Smooth muscle cell (in vitro differentiated cells): ENCODE results near the gene STARD3NL. TPM values are rescaled to one million over a fixed set of nuclear protein-coding genes. Genes with fewer than 3 reads are reported as not detected.

Source experiments
- DNase-seq: peaks from one replicate; lab custom pipeline; 2025; ENCODE audit not compliant: unreplicated experiment; lab: John Stamatoyannopoulos, UW
- H2AFZ ChIP-seq: fragments of 200-600 bp; sonication (generic); 2 replicates; pipeline ENCODE4 v1.6.0; 2016; ENCODE audit warnings: antibody characterized with exemption, low read depth, mild to moderate bottlenecking
- H3F3A ChIP-seq: fragments of 200-600 bp; sonication (generic); 2 replicates; pipeline ENCODE4 v1.6.0; 2017; ENCODE audit warnings: antibody characterized with exemption, low read depth
- H3K27ac ChIP-seq: fragments of 200-600 bp; sonication (generic); 2 replicates; pipeline ENCODE4 v1.5.1; 2016; ENCODE audit warnings: low read depth, mild to moderate bottlenecking
- H3K27me3 ChIP-seq: fragments of 200-600 bp; sonication (generic); 2 replicates; pipeline ENCODE4 v1.6.1; 2016; ENCODE audit warnings: low read depth, mild to moderate bottlenecking
- H3K36me3 ChIP-seq: fragments of 200-600 bp; sonication (generic); 2 replicates; pipeline ENCODE4 v1.5.1; 2016; ENCODE audit warnings: low read depth
- H3K4me1 ChIP-seq: fragments of 200-600 bp; sonication (generic); 2 replicates; pipeline ENCODE4 v1.5.1; 2016; ENCODE audit warnings: low read depth
- H3K4me2 ChIP-seq: fragments of 200-600 bp; sonication (generic); 2 replicates; pipeline ENCODE4 v1.6.0; 2016; ENCODE audit warnings: mild to moderate bottlenecking
- H3K4me3 ChIP-seq: fragments of 200-600 bp; sonication (generic); 2 replicates; pipeline ENCODE4 v1.5.1; 2016; ENCODE audit warnings: mild to moderate bottlenecking
- H3K79me2 ChIP-seq: fragments of 200-600 bp; sonication (generic); 2 replicates; pipeline ENCODE4 v1.6.0; 2016; ENCODE audit warnings: low read depth, mild to moderate bottlenecking
- H3K9ac ChIP-seq: fragments of 200-600 bp; sonication (generic); 2 replicates; pipeline ENCODE4 v1.6.0; 2016; ENCODE audit warnings: low read depth
- H3K9me3 ChIP-seq: fragments of 200-600 bp; sonication (generic); replicated peaks from 2 replicates; pipeline ENCODE4 v1.5.1; 2016; ENCODE audit warnings: low read depth
- H4K20me1 ChIP-seq: fragments of 200-600 bp; sonication (generic); 2 replicates; pipeline ENCODE4 v1.6.0; 2016; ENCODE audit warnings: low read depth
- CTCF ChIP-seq: fragments of 200-600 bp; sonication (generic); IDR thresholded peaks from 2 replicates; pipeline ENCODE4 v1.5.1; 2017; ENCODE audit warnings: borderline replicate concordance, mild to moderate bottlenecking, antibody characterized with exemption; ENCODE audit not compliant: insufficient read depth, poor library complexity, severe bottlenecking
- WGBS: methylation state at CpG from one replicate; pipeline ENCODE4 v1.1.7; 2016; ENCODE audit warnings: low lambda C conversion rate; 5-methylcytosine and 5-hydroxymethylcytosine counted together
- polyA plus RNA-seq: library from polyadenylated mRNA; unstranded; fragments of >200 nt; fragmentation: Nextera tagmentation; extraction: Ambion mirVana; gene quantifications from 2 replicates; pipeline ENCODE4 v1.2.1, GENCODE V29; 2016
- total RNA-seq: library from RNA; depleted of rRNA; stranded (reverse); fragments of >200 nt; gene quantifications from 2 replicates; pipeline ENCODE4 v1.2.3, GENCODE V29; 2014

The STARD3NL gene
- total and polyA plus RNA-seq, 2 experiments from 2014 or later, result 62.5 to 81.6 TPM

GRCh38 chr7:38195804-38196595 lies 18.0 kb downstream of the STARD3NL start:
- no peaks in the 10 kb centered on the region for H3K36me3 ChIP-seq
- WGBS, result 83% methylated on average over 4 of the region's 4 CpGs
- no peaks in the 10 kb centered on the region for H3K4me1 ChIP-seq
- H3K79me2 ChIP-seq, result peaks cover 94% of the 10 kb centered on the region
- TF ChIP-seq CTCF, result no peak
- H3K4me3 ChIP-seq, result no peak overlapping the region
- H4K20me1 ChIP-seq, result peaks cover 100% of the 10 kb centered on the region
- no peak overlapping the region for H3K9ac ChIP-seq
- H3K4me2 ChIP-seq, result no peak overlapping the region
- no peak overlapping the region for H2AFZ ChIP-seq
- no peaks in the 10 kb centered on the region for H3K9me3 ChIP-seq
- H3F3A ChIP-seq, result no peaks in the 10 kb centered on the region
- no peak for DNase-seq
- H3K27ac ChIP-seq, result no peak overlapping the region
- H3K27me3 ChIP-seq, result no peaks in the 10 kb centered on the region

- TF ChIP-seq CTCF, result no peak
- Histone ChIP-seq H3K27me3 (no peaks in the 10 kb centered on the region), H3K4me1 (no peaks in the 10 kb centered on the region), H3F3A (no peaks in the 10 kb centered on the region), H3K79me2 (peaks cover 81% of the 10 kb centered on the region), H3K4me3 (no peak overlapping the region), H4K20me1 (peaks cover 90% of the 10 kb centered on the region), H3K27ac (no peak overlapping the region), H3K9ac (no peak overlapping the region), H2AFZ (no peak overlapping the region), H3K36me3 (no peaks in the 10 kb centered on the region), H3K9me3 (no peaks in the 10 kb centered on the region), H3K4me2 (no peak overlapping the region)
- no peak for DNase-seq
These were observed 20.3 kb downstream of the STARD3NL start for GRCh38 chr7:38198366-38198765.

GRCh38 chr7:38199154-38199553 lies 21.1 kb downstream of the STARD3NL start:
- no peaks in the 10 kb centered on the region for H3K27me3 ChIP-seq
- no peak overlapping the region for H3K27ac ChIP-seq
- WGBS, result 38% methylated on average over 2 of the region's 2 CpGs

More at GRCh38 chr7:38199154-38199553, 21.1 kb downstream of the STARD3NL start:
- no peak for TF ChIP-seq CTCF
- H3F3A ChIP-seq, result no peaks in the 10 kb centered on the region
- peaks cover 82% of the 10 kb centered on the region for H4K20me1 ChIP-seq
- H3K4me3 ChIP-seq, result no peak overlapping the region
- no peaks in the 10 kb centered on the region for H3K4me1 ChIP-seq
- H3K9ac ChIP-seq, result no peak overlapping the region
- H2AFZ ChIP-seq, result no peak overlapping the region
- peaks cover 75% of the 10 kb centered on the region for H3K79me2 ChIP-seq
- no peaks in the 10 kb centered on the region for H3K9me3 ChIP-seq
- no peaks in the 10 kb centered on the region for H3K36me3 ChIP-seq
- no peak for DNase-seq
- no peak overlapping the region for H3K4me2 ChIP-seq
